Parietal lobe (tissue), 2 donors: ENCODE measurements around the gene CNOT8. TPM values are rescaled to one million over a fixed set of nuclear protein-coding genes. Genes with fewer than 3 reads are reported as not detected.

ENCODE experiments used
- small RNA-seq: library from RNA; depleted of rRNA; stranded (forward); fragments of <200 nt; gene quantifications from one replicate; pipeline ENCODE3, GENCODE V24; 2014; ENCODE audit warnings: low replicate concordance
- total RNA-seq: library from RNA; depleted of rRNA; stranded (reverse); fragments of >200 nt; gene quantifications from one replicate; pipeline ENCODE4 v1.2.3, GENCODE V29; 2014

The CNOT8 gene
- total RNA-seq, result 106 TPM

DNA sequence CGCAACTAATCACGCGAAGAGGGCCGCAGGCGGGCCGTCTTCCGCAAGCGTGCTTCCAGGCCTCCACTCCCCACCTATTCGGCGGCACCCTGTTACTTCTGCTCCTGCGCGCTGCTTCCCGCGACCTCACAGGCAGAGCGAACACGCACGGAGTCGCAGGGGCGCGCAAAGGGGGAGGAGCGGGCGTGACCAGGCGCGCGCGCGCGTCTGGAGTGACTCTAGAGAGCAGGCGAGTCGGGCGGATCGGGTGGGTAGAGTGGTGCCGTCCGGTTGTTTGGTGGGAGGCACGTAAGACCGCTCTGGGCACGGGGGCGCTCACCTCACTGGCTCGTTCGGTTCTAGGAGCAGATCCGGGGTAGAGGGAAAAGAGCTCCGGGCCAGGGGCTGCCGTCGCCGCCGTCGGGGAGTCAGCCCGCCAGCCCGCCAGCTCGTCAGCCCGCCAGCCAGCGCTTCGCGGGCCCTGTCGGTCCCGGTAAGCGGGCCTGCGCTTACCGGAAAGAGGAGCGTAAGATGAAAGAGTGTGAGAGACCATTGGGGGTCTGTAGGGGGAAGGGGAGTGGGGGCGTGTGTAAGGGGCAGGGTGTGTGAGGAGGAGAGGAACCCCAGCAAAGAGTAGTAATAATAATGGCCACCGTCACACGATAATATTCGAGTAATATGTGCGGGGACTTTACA, at the start of gene CNOT8:
Gene CNOT8, plus strand, starts transcription at position 331 of the 675 bp plus-strand sequence. CDS start 4,652 bp downstream, outside the sequence.

GRCh38 chr5:154850255-154851062, 8.0 kb upstream of the CNOT8 start, which contains the start of gene FAXDC2:
FAXDC2 (minus strand) TSS chr5:154850603; CDS start chr5:154838178, 12,425 bp downstream.

Small RNA genes lying within 50 kb of the gene (small RNA-seq; reads per million reads assigned to genes)
- not detected for gene MIR378H

Other genes starting within 250 kb of the CNOT8 start
- gene LARP1, start 103.2 kb upstream of the CNOT8 start, total RNA-seq, result 63.2 TPM
- 14.7 TPM for gene FAXDC2, start 8.0 kb upstream of the CNOT8 start, total RNA-seq
- 25.4 TPM for gene GEMIN5, start 79.6 kb downstream of the CNOT8 start, total RNA-seq
- gene MRPL22, start 82.4 kb downstream of the CNOT8 start, total RNA-seq, result 19.4 TPM
- gene KIF4B, start 155.1 kb downstream of the CNOT8 start, total RNA-seq, result 0.63 TPM